Erythroblast (primary cell): ENCODE measurements around the gene COX19.

Experiments used
- GATA1 ChIP-seq: IDR thresholded peaks from 2 replicates; pipeline ENCODE4 v1.6.1; 2011; ENCODE audit warnings: low read depth, mild to moderate bottlenecking, control low read depth, low read length, moderate library complexity
- POLR2A ChIP-seq: IDR thresholded peaks from 2 replicates; pipeline ENCODE4 v1.6.1; 2011; ENCODE audit warnings: mild to moderate bottlenecking, low read length

GRCh38 chr7:975702-976473, 539 bp upstream of the COX19 start:
- TF ChIP-seq POLR2A (no peak), GATA1 (no peak)
